GM18507 (cell line): ENCODE data around the gene CBFA2T3.
A peak's percentile ranks its signal among the peaks of the same experiment; 100 is the strongest.
"Not testable (repeated sequence)": the region's sequence is repeated elsewhere in the genome, so short reads cannot be mapped to it uniquely, and the experiment has no call there.

Experiments
- DNase-seq: peaks from one replicate; pipeline ENCODE4 v3.0.0; 2011; ENCODE audit warnings: low read depth; ENCODE audit not compliant: insufficient read length; ENCODE audit errors: extremely low spot score
- FAIRE-seq: peaks from 2 replicates; lab custom pipeline; 2011; peaks lifted over from hg19 to GRCh38; lab: Jason Lieb, UNC

Gene CBFA2T3

GRCh38 chr16:88977018-88977811 lies at the start of gene CBFA2T3:
Gene CBFA2T3, minus strand, starts transcription at chr16:88977207. Its CDS starts 400 bp downstream, at chr16:88976807.
- FAIRE-seq (peak; percentile 91), DNase-seq (peak; percentile 33)

GRCh38 chr16:89026121-89026612 lies 49.2 kb upstream of the CBFA2T3 start:
- DNase-seq (peak; percentile 57), FAIRE-seq (peak; percentile 92)

- no peak for FAIRE-seq
Observed at GRCh38 chr16:89025636-89026035, 48.6 kb upstream of the CBFA2T3 start.

GRCh38 chr16:89024546-89025060 lies 47.6 kb upstream of the CBFA2T3 start:
- DNase-seq = no peak
- no peak for FAIRE-seq

More at GRCh38 chr16:89025636-89026035, 48.6 kb upstream of the CBFA2T3 start:
- no peak for DNase-seq

- DNase-seq = no peak
- FAIRE-seq = no peak
Observed at GRCh38 chr16:89023621-89024511, 46.9 kb upstream of the CBFA2T3 start.

- DNase-seq = no peak
- no peak for FAIRE-seq
Observed at GRCh38 chr16:89023151-89023551, 46.1 kb upstream of the CBFA2T3 start.

GRCh38 chr16:89022051-89022836 lies 45.2 kb upstream of the CBFA2T3 start:
- FAIRE-seq (no peak), DNase-seq (no peak)

GRCh38 chr16:89020925-89021595 lies 44.1 kb upstream of the CBFA2T3 start:
- DNase-seq = no peak
- FAIRE-seq = no peak

- peak; percentile 89 for FAIRE-seq
- DNase-seq = peak; percentile 64
Observed at GRCh38 chr16:89020068-89020924, 43.3 kb upstream of the CBFA2T3 start.

- FAIRE-seq = no peak
Observed at GRCh38 chr16:89019511-89019910, 42.5 kb upstream of the CBFA2T3 start.

GRCh38 chr16:89018282-89019158 lies 41.5 kb upstream of the CBFA2T3 start:
- DNase-seq = no peak
- FAIRE-seq = no peak

More at GRCh38 chr16:89019511-89019910, 42.5 kb upstream of the CBFA2T3 start:
- no peak for DNase-seq

GRCh38 chr16:89017543-89018281 lies 40.7 kb upstream of the CBFA2T3 start:
- FAIRE-seq = no peak

GRCh38 chr16:89016561-89016960 lies 39.6 kb upstream of the CBFA2T3 start:
- DNase-seq, FAIRE-seq: not testable (repeated sequence)

More at GRCh38 chr16:89017543-89018281, 40.7 kb upstream of the CBFA2T3 start:
- no peak for DNase-seq

- DNase-seq (no peak), FAIRE-seq (no peak)
Observed at GRCh38 chr16:89015271-89015859, 38.4 kb upstream of the CBFA2T3 start.

- DNase-seq (no peak), FAIRE-seq (no peak)
Observed at GRCh38 chr16:89014403-89015230, 37.6 kb upstream of the CBFA2T3 start.
